CD4-positive, alpha-beta T cell treated with Interleukin-6 at 100 ng/mL for 8 hours (primary cell): ENCODE results near the gene KMT2A.

Experiments
- DNase-seq: peaks from one replicate; pipeline ENCODE4 v3.0.0-alpha.2; 2020; ENCODE audit warnings: mixed read lengths, low spot score

Gene KMT2A

DNA sequence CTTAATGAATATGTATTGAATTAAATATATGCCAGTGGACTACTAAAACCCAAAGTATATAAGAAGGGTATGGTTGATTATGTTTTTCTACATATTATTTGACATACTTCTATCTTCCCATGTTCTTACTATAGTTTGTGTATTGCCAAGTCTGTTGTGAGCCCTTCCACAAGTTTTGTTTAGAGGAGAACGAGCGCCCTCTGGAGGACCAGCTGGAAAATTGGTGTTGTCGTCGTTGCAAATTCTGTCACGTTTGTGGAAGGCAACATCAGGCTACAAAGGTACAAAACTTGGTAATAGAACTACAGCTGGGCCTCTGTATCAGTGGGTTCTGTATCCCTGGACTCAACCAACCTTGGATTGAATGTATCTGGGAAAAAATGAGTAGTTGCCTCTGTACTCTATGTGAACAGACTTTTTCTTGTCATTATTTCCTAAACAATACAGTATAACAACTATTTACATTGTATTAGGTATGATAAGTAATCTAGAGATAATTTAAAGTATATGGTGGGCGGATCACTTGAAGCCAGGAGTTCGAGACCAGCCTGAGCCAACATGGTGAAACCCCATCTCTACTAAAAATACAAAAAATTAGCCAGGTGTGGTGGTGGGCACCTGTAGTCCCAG lies 52.3 kb downstream of the KMT2A start:
- peak; percentile 77 for DNase-seq

DNA sequence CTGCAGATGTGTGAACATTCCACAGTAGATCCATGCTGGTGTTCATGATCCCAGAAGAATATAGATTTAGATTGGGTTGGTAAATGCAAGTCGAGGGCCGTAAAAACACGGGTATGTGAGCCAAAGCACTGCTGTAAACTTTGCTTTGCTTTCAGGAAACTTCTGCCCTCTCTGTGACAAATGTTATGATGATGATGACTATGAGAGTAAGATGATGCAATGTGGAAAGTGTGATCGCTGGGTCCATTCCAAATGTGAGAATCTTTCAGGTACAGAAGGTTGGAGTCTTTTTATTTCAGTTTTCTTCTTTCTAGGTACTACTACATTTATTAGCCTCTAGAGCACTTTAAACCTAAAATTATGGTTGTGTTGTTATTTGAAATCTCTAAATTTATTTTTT lies 54.7 kb downstream of the KMT2A start:
- no peak for DNase-seq

DNA sequence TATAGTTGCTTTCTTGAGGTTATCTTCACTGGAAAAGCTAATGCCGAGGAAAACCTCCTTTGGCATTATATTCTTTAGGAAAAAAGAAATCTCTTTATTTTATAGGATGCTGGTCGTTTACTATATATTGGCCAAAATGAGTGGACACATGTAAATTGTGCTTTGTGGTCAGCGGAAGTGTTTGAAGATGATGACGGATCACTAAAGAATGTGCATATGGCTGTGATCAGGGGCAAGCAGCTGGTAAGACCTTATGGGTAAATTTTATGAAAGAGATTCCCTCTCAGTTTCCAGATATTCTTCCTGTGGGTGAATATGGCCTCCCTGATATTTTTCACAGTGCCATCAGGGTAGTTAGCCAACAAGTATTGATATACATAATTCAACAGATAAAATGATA lies 61.5 kb downstream of the KMT2A start:
- DNase-seq, result no peak

DNA sequence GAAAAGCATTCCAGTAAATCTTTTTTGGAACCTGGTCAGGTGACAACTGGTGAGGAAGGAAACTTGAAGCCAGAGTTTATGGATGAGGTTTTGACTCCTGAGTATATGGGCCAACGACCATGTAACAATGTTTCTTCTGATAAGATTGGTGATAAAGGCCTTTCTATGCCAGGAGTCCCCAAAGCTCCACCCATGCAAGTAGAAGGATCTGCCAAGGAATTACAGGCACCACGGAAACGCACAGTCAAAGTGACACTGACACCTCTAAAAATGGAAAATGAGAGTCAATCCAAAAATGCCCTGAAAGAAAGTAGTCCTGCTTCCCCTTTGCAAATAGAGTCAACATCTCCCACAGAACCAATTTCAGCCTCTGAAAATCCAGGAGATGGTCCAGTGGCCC lies 66.9 kb downstream of the KMT2A start:
- DNase-seq, result no peak

DNA sequence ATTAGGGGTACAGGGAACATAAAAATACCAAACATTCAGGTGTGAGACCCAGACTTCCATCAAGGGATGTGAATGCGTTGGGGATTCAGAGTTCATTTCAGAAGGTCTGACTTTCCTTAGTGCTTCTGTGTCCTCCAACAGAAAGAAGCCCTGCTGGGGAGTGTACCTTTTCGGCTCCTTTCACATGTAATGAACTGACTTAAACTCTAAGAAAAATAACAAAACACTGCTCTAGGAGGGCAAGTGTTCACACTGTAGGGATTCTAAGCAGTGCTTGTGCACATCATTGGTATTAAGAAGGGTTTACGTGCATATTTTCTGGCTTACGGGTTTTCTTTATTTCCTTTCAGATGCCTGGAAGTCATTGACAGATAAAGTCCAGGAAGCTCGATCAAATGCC lies 75.3 kb downstream of the KMT2A start:
- no peak for DNase-seq

DNA sequence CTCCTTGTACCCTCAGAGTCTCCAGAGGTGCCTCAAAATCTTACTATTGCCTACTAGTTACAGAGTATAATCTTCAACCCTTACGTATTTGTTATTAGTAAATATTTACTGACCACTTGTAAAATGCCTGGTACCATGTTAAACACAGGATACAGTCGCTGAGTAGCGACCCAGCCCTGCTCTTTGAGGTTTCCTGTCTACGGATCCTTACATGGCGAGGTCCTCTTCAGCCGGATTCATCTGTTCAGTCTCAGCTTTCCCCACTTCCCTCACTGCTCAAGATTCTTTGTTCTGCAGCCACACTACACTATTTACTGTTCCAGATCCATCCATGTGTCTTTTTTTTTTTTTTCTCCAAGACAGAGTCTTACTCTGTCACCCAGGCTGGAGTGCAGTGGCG lies 77.8 kb downstream of the KMT2A start:
- no peak for DNase-seq

DNA sequence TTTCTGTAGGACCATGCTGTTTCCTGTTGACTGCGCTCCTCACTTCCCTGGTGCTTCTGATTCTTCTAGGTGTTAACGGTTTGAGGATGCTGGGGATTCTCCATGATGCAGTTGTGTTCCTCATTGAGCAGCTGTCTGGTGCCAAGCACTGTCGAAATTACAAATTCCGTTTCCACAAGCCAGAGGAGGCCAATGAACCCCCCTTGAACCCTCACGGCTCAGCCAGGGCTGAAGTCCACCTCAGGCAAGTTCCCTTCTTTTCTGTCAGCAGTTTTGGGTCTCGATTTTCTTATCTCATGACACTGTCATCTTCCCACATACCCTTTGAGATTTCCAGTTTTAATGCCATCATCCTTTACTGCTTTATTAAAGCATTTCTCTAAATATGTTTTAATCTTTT lies 83.3 kb downstream of the KMT2A start:
- DNase-seq, result no peak

DNA sequence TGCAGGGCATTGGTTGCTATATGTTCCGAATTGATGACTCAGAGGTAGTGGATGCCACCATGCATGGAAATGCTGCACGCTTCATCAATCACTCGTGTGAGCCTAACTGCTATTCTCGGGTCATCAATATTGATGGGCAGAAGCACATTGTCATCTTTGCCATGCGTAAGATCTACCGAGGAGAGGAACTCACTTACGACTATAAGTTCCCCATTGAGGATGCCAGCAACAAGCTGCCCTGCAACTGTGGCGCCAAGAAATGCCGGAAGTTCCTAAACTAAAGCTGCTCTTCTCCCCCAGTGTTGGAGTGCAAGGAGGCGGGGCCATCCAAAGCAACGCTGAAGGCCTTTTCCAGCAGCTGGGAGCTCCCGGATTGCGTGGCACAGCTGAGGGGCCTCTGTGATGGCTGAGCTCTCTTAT lies 85.6 kb downstream of the KMT2A start:
- DNase-seq, result no peak

DNA sequence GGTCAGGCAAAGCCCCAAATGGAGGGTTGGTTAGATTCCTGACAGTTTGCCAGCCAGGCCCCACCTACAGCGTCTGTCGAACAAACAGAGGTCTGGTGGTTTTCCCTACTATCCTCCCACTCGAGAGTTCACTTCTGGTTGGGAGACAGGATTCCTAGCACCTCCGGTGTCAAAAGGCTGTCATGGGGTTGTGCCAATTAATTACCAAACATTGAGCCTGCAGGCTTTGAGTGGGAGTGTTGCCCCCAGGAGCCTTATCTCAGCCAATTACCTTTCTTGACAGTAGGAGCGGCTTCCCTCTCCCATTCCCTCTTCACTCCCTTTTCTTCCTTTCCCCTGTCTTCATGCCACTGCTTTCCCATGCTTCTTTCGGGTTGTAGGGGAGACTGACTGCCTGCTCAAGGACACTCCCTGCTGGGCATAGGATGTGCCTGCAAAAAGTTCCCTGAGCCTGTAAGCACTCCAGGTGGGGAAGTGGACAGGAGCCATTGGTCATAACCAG lies 86.3 kb downstream of the KMT2A start:
- DNase-seq, result no peak

DNA sequence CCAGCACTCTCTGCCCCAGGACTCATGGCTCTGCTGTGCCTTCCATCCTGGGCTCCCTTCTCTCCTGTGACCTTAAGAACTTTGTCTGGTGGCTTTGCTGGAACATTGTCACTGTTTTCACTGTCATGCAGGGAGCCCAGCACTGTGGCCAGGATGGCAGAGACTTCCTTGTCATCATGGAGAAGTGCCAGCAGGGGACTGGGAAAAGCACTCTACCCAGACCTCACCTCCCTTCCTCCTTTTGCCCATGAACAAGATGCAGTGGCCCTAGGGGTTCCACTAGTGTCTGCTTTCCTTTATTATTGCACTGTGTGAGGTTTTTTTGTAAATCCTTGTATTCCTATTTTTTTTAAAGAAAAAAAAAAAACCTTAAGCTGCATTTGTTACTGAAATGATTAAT lies 88.1 kb downstream of the KMT2A start:
- DNase-seq, result no peak

DNA sequence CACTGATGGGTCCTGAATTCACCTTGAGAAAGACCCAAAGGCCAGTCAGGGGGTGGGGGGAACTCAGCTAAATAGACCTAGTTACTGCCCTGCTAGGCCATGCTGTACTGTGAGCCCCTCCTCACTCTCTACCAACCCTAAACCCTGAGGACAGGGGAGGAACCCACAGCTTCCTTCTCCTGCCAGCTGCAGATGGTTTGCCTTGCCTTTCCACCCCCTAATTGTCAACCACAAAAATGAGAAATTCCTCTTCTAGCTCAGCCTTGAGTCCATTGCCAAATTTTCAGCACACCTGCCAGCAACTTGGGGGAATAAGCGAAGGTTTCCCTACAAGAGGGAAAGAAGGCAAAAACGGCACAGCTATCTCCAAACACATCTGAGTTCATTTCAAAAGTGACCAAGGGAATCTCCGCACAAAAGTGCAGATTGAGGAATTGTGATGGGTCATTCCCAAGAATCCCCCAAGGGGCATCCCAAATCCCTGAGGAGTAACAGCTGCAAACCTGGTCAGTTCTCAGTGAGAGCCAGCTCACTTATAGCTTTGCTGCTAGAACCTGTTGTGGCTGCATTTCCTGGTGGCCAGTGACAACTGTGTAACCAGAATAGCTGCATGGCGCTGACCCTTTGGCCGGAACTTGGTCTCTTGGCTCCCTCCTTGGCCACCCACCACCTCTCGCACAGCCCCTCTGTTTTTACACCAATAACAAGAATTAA lies 88.6 kb downstream of the KMT2A start:
- DNase-seq, result no peak

DNA sequence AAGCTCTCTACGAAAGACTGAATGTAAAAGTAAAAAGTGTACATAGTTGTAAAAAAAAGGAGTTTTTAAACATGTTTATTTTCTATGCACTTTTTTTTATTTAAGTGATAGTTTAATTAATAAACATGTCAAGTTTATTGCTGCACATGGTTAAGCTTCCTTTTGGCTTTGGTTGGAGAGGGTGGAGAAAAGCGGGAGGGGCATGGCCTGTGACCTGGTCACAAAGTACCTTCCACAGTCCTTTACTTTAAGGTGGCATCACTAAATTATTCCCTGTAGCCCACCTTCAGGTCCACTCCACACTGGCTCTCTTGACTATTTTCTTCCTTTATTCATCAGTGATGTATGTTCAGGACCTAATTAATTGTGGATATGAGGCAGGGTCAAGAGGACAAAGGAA lies 90.4 kb downstream of the KMT2A start:
- no peak for DNase-seq

DNA sequence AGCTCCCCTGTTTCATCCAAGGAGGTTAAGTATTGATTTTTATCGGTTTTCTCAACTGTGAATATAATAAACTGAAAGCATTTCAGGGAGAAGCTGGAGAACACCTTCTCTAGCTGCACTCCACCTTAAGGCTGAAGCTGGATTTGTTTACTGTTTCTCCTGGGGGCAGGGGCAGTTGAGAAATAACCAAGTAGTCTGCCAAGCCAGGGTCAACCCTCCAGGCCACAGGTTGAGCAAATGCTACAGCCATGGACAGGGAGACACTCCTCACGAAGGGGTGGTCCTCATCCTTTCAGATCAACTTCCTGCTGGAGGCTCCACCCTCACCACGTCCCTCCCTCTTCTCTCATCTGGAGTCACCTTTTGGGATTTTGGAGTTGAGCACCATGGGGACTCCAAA lies 90.8 kb downstream of the KMT2A start, which contains the start of gene TTC36:
TTC36 (plus strand) TSS at position 366 of the 400 bp plus-strand sequence; CDS start at position 387, 21 bp downstream.
- DNase-seq, result no peak

DNA sequence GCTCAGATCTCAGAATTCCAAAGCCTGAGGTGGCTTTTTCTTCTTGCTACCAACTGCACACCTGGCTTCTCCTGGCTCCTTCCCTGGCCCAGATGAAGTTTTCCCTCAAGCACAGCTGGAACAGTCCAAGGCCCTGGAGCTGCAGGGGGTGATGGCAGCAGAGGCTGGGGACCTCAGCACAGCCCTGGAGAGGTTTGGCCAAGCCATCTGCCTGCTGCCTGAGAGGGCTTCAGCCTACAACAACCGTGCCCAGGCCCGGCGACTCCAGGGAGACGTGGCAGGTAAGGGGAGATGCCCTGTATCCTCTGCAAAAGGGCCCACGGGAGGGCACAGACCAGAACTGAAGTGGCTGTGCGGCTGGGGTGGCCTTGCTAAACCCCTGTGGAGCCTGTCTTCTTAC lies 92.2 kb downstream of the KMT2A start:
- DNase-seq, result no peak

DNA sequence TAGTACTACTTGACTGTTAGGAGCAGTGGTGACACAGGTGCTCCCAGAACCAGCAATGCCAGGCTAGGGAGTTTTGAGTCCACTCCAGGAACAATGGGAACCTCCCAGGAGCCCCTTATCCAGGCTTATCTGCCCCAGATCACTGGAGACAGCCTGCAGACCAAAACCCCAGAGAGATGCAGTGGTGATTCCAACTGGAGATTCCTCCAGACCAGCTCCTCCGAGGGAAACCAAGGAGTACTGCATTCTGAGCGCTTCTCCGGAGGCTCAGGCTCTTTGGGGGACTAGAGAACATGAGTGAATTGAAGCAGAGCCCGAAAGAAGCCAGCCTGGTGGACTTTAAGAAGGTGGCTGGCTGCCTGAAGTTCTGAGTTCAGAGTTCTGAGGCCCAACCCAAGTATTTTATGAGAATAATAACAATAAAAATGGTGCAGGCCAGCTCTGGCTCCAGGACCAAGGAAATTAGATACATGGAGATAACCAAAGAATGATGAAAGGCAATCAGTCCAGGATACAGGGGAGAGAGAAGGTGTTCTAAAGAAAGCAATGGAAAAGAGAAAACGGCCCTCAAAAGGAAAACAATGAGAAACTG lies 93.4 kb downstream of the KMT2A start:
- DNase-seq, result no peak

DNA sequence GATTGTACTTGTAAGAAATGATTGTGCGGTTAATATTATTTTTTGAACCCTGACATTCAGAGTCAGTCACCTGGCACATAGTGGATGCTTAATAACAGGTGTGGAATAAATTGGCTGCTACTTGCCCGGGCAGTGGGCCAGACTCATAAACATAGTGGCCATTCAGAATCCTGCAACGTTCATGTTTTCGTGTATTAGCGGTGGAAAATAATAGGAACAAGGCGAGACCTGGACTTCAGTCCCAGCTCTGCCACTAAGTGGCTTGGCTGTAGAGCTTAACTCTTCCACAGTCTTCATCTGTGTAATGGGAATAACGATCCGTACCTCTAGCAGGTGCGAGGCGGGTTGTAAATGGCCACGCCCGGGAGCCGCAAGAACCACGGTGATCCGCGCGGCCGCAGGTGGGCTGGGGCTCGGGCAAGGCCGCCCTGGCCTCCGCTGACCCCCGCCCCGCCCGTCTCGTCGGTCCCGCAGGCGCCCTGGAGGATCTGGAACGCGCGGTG lies 93.9 kb downstream of the KMT2A start:
- no peak for DNase-seq

DNA sequence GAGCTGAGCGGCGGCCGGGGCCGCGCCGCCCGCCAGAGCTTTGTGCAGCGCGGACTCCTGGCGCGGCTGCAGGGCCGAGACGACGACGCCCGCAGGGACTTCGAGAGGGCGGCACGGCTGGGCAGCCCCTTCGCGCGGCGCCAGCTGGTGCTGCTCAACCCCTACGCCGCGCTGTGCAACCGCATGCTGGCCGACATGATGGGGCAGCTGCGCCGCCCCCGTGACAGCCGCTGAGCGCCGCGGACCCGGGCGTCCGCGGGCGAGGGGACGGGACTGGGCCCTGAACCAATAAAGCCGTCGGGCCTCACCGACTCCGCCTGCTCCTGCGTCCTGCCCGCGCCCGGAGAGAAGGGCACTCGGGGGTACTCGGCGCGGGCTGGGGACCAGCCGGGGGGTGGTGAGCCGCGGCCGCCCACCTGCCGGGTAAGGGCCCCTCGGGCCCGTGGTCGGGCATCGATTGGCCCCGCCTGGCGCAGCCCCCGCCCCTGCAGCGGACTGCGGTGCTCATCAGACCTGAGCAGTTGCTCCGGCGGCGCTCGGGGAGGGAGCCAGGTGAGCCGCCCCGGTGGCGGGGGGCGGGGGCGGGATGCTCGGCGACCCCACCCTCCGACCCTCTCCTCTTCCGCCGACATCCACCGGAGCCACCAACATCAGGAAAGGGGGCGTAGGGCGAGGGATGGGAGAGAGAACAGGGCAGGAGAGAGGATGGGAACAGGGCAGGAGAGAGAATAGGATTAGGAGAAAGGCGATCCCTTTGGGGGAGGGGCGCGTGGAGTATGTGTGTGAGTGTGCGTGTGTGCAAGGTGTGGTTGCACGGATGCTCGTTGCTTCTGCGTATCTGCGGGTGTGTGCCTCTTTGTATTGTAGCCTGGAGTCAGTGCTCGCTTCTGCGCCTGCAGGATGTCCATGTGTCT lies 94.6 kb downstream of the KMT2A start, which contains the start of gene TMEM25:
TMEM25 (plus strand) TSS at position 510 of the 914 bp plus-strand sequence. CDS start 610 bp downstream, outside the sequence.
- peak; percentile 69 for DNase-seq

DNA sequence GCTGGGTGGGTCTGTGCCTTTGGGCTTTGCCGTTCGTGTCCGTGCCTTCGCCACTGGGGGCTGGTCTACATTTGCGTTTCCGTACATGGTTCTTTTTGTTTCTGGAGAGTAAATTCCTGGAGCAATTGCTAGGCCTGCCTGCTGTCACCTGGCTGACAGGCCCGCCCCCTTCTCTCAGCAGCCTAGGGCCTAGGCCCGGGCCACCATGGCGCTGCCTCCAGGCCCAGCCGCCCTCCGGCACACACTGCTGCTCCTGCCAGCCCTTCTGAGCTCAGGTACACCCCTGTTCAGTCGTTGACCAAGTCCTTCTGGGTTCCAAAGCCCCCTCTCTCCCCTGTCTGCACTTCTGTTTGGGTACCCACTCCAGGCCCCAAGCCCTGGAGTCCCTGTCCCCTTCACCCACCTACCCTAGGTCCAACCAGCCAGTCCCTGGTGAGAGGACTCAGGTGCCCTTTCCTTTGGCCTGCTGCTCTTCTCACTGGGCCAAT lies 95.3 kb downstream of the KMT2A start:
- no peak for DNase-seq

DNA sequence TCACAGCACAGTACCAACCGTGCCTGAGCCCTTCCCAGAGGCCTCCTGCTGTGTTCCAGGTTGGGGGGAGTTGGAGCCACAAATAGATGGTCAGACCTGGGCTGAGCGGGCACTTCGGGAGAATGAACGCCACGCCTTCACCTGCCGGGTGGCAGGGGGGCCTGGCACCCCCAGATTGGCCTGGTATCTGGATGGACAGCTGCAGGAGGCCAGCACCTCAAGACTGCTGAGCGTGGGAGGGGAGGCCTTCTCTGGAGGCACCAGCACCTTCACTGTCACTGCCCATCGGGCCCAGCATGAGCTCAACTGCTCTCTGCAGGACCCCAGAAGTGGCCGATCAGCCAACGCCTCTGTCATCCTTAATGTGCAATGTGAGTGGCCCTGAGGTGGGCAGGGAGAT lies 95.8 kb downstream of the KMT2A start:
- no peak for DNase-seq

DNA sequence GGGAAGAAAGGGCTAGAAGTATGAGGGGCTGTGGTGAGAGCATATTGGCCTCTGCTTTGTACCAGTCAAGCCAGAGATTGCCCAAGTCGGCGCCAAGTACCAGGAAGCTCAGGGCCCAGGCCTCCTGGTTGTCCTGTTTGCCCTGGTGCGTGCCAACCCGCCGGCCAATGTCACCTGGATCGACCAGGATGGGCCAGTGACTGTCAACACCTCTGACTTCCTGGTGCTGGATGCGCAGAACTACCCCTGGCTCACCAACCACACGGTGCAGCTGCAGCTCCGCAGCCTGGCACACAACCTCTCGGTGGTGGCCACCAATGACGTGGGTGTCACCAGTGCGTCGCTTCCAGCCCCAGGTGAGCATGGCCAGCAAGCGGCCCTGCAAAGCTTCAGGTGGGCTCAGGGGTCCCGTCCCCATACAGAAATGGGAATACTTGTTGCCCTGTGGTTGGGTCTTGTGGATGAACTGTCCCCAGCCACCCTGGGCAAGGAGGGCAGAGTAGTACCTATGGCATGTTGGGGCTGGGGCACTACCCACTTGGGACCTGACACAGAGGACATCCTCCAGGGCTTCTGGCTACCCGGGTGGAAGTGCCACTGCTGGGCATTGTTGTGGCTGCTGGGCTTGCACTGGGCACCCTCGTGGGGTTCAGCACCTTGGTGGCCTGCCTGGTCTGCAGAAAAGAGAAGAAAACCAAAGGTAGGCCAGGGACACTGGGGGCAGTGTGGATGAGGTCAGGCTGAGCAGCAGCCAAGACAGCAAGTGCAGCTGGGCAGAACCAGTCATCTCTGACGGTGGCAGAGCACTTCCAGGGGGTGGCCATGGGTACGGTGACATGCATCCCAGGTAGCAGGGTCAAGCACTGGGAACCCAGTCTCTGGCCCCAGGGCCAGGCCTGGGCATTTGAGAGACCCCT lies 96.8 kb downstream of the KMT2A start:
- no peak for DNase-seq
